Measurements from ENCODE around the gene PNPLA6.

- TF ChIP-seq EZH2 (IDR thresholded peaks at IDR 0.05; ENCODE audit: borderline replicate concordance, low read depth, low read length) (no peak), USF2 (CRISPR knock-in tag; IDR thresholded peaks at IDR 0.05) (no peak), ZBTB11 (CRISPR knock-in tag; IDR thresholded peaks at IDR 0.05) (no peak), GATA2 (CRISPR knock-in tag; IDR thresholded peaks at IDR 0.05) (no peak), ZBTB1 (CRISPR knock-in tag; IDR thresholded peaks at IDR 0.05; ENCODE audit: borderline replicate concordance, low read depth) (no peak), CHD1 (IDR thresholded peaks at IDR 0.05; ENCODE audit: low read length) (no peak), ATF3 (IDR thresholded peaks at IDR 0.05) (no peak), ATF3 (CRISPR knock-in tag; conservative IDR thresholded peaks at IDR 0.05) (no peak), CTCF (IDR thresholded peaks at IDR 0.05 in 2 of 3, conservative IDR thresholded peaks at IDR 0.05 in 1 of 3; ENCODE audit: insufficient read depth in 2 of 3, low read depth in 1 of 3, low read length in 3 of 3) (no peak), NCOA1 (IDR thresholded peaks at IDR 0.05; ENCODE audit: low read depth) (no peak), ZNF398 (CRISPR knock-in tag; IDR thresholded peaks at IDR 0.05) (no peak)
- TF ChIP-seq, protein P1, sequence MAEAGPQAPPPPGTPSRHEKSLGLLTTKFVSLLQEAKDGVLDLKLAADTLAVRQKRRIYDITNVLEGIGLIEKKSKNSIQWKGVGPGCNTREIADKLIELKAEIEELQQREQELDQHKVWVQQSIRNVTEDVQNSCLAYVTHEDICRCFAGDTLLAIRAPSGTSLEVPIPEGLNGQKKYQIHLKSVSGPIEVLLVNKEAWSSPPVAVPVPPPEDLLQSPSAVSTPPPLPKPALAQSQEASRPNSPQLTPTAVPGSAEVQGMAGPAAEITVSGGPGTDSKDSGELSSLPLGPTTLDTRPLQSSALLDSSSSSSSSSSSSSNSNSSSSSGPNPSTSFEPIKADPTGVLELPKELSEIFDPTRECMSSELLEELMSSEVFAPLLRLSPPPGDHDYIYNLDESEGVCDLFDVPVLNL (CRISPR knock-in tag; IDR thresholded peaks at IDR 0.05; ENCODE audit: low read depth), result no peak
Measured at GRCh38 chr19:7544626-7545025, 9.1 kb downstream of the PNPLA6 start.
